ENCODE data around the gene VCAM1. TPM values are rescaled to one million over a fixed set of nuclear protein-coding genes. Genes with fewer than 3 reads are reported as not detected.

Gene VCAM1
- total and polyA plus RNA-seq, 9 of the 15 experiments (the other 6 are each of a cell fraction or from before 2014, with no cell fraction given) = 0.04 to 0.13 TPM; not detected in 7

GRCh38 chr1:100714599-100714998 is 4.9 kb upstream of the VCAM1 start:
- in situ Hi-C loops (cut with MboI) = no loop called here

GRCh38 chr1:100717218-100717617 is 2.3 kb upstream of the VCAM1 start:
- WGBS (ENCODE audit: insufficient coverage, low coverage, missing lambda C conversion rate) = 5% methylated on average over 6 of the region's 6 CpGs
- DNase-seq (ENCODE audit: extremely low read depth in 1 of 4, low spot score in 3 of 4) = no peak
- Histone ChIP-seq H3K27me3 (ENCODE audit: control insufficient read depth in 2 of 2, insufficient read depth in 2 of 2, low read length in 2 of 2) (no peaks in the 10 kb centered on the region; a peak in 1 of 5 replicates), H3K9me3 (replicated peaks; ENCODE audit: control insufficient read depth, insufficient read depth, low read depth, low read length) (no peaks in the 10 kb centered on the region; the same call in 1 of the 2 replicates), H3K4me2 (ENCODE audit: insufficient read depth, low read length) (no peak overlapping the region), H3K4me3 (no peak overlapping the region), H3K27ac (ENCODE audit: extremely low read depth, low read depth, low read length) (no peak overlapping the region), H3K36me3 (ENCODE audit: control insufficient read depth, insufficient read depth, low read length) (no peaks in the 10 kb centered on the region), H3K4me1 (replicated peaks in 1 of 2; ENCODE audit: control insufficient read depth in 2 of 2, insufficient read depth in 2 of 2, low read length in 2 of 2) (no peaks in the 10 kb centered on the region), H2AFZ (ENCODE audit: low read depth, low read length) (no peak overlapping the region), H3K9me1 (ENCODE audit: control insufficient read depth, insufficient read depth, low read length) (no peaks in the 10 kb centered on the region), H3K79me2 (ENCODE audit: control insufficient read depth, insufficient read depth, low read length) (no peaks in the 10 kb centered on the region), H4K20me1 (replicated peaks; ENCODE audit: control insufficient read depth, insufficient read depth, low read length) (no peaks in the 10 kb centered on the region), H3K9ac (ENCODE audit: insufficient read depth in 1 of 2, low read depth in 2 of 2, low read length in 2 of 2) (no peak overlapping the region)
- in situ Hi-C loops (cut with MboI) = no loop called here
- ChIA-PET CTCF (ENCODE audit: low intra/inter-chr PET ratio) (no interaction called here), POLR2A (no interaction called here)
- no peak for ATAC-seq
- TF ChIP-seq ZNF431 (CRISPR knock-in tag; IDR thresholded peaks at IDR 0.05) (peak; percentile 97), HMGN3 (IDR thresholded peaks at IDR 0.05; ENCODE audit: borderline replicate concordance, extremely low read depth, insufficient read length, low read depth, low read length) (no peak)
- intact Hi-C loops (cut with micrococcal nuclease) = no loop called here
- no TSS peak for BruUV-seq (replicated peaks)
- no peak for FAIRE-seq

More at GRCh38 chr1:100714599-100714998, 4.9 kb upstream of the VCAM1 start:
- H3K79me2 ChIP-seq (ENCODE audit: control insufficient read depth, insufficient read depth, low read length) = no peaks in the 10 kb centered on the region
- FAIRE-seq = no peak
- ATAC-seq = no peak
- no peak overlapping the region for H3K9ac ChIP-seq (ENCODE audit: insufficient read depth in 1 of 2, low read depth in 2 of 2, low read length in 2 of 2)
- no peaks in the 10 kb centered on the region for H3K9me1 ChIP-seq (ENCODE audit: control insufficient read depth, insufficient read depth, low read length)
- no peaks in the 10 kb centered on the region for H3K4me1 ChIP-seq (replicated peaks in 1 of 2; ENCODE audit: control insufficient read depth in 2 of 2, insufficient read depth in 2 of 2, low read length in 2 of 2)
- POLR2A ChIA-PET = no interaction called here
- H3K9me3 ChIP-seq (replicated peaks; ENCODE audit: control insufficient read depth, insufficient read depth, low read depth, low read length) = no peaks in the 10 kb centered on the region; the same call in 1 of the 2 replicates
- H3K27ac ChIP-seq (ENCODE audit: extremely low read depth, low read depth, low read length) = no peak overlapping the region
- WGBS (ENCODE audit: insufficient coverage, low coverage, missing lambda C conversion rate) = 0% methylated on average over 1 of the region's 1 CpG
- no peak overlapping the region for H3K4me3 ChIP-seq
- H3K27me3 ChIP-seq (ENCODE audit: control insufficient read depth in 2 of 2, insufficient read depth in 2 of 2, low read length in 2 of 2) = no peaks in the 10 kb centered on the region
- no peak overlapping the region for H2AFZ ChIP-seq (ENCODE audit: low read depth, low read length)
- CTCF ChIA-PET (ENCODE audit: low intra/inter-chr PET ratio) = no interaction called here
- DNase-seq (ENCODE audit: extremely low read depth in 1 of 4, low spot score in 3 of 4) = no peak
- H4K20me1 ChIP-seq (replicated peaks; ENCODE audit: control insufficient read depth, insufficient read depth, low read length) = no peaks in the 10 kb centered on the region
- no peak overlapping the region for H3K4me2 ChIP-seq (ENCODE audit: insufficient read depth, low read length)
- intact Hi-C loops (cut with micrococcal nuclease) = no loop called here
- BruUV-seq (replicated peaks) = no TSS peak
- H3K36me3 ChIP-seq (ENCODE audit: control insufficient read depth, insufficient read depth, low read length) = no peaks in the 10 kb centered on the region
- TF ChIP-seq, protein P1, sequence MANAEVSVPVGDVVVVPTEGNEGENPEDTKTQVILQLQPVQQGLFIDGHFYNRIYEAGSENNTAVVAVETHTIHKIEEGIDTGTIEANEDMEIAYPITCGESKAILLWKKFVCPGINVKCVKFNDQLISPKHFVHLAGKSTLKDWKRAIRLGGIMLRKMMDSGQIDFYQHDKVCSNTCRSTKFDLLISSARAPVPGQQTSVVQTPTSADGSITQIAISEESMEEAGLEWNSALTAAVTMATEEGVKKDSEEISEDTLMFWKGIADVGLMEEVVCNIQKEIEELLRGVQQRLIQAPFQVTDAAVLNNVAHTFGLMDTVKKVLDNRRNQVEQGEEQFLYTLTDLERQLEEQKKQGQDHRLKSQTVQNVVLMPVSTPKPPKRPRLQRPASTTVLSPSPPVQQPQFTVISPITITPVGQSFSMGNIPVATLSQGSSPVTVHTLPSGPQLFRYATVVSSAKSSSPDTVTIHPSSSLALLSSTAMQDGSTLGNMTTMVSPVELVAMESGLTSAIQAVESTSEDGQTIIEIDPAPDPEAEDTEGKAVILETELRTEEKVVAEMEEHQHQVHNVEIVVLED (CRISPR knock-in tag; IDR thresholded peaks at IDR 0.05) = no peak

Data from K562 (cell line).